Activated B cell treated with CpG ODN at 0.5 μM for 24 hours (primary cell): ENCODE measurements around the gene RAB8A. TPM values are rescaled to one million over a fixed set of nuclear protein-coding genes. Genes with fewer than 3 reads are reported as not detected.

Experiments used
- ATAC-seq: fragments of 200-7000 bp; cut with Tn5 transposase; one replicate; pipeline ENCODE4 v1.10.0; 2021; ENCODE audit warnings: low read depth, mild to moderate bottlenecking, moderate library complexity
- CTCF ChIA-PET: fragments of 350-600 bp; sonication (Branson Sonifier 250); formaldehyde crosslinking; loops from one replicate; lab custom pipeline; 2021; ENCODE audit warnings: antibody characterized with exemption; lab: Charles Lee
- POLR2A ChIA-PET: fragments of 350-600 bp; sonication (Branson Sonifier 250); formaldehyde crosslinking; loops from one replicate; lab custom pipeline; 2021; ENCODE audit warnings: antibody characterized with exemption; lab: Charles Lee
- DNase-seq: peaks from one replicate; pipeline ENCODE4 v3.0.0; 2022
- H3K27ac Mint-ChIP-seq: one replicate; pipeline ENCODE4 v1.8.0; 2020; ENCODE audit warnings: mixed read lengths
- H3K27me3 Mint-ChIP-seq: one replicate; pipeline ENCODE4 v1.8.0; 2021; ENCODE audit warnings: mixed read lengths
- H3K36me3 Mint-ChIP-seq: one replicate; pipeline ENCODE4 v1.8.0; 2021; ENCODE audit warnings: low read depth, mixed read lengths
- H3K4me1 Mint-ChIP-seq: one replicate; pipeline ENCODE4 v1.8.0; 2021; ENCODE audit warnings: mixed read lengths
- H3K4me3 Mint-ChIP-seq: one replicate; pipeline ENCODE4 v1.8.0; 2020; ENCODE audit warnings: mild to moderate bottlenecking, mixed read lengths
- H3K9me3 Mint-ChIP-seq: one replicate; pipeline ENCODE4 v1.8.0; 2020; ENCODE audit warnings: mixed read lengths
- intact Hi-C: fragments of 100-400 bp; cut with micrococcal nuclease; formaldehyde crosslinking; loops from one replicate; pipeline ENCODE4 v1.15.1; 2024
- total RNA-seq: library from RNA; stranded (reverse); gene quantifications from 2 replicates; pipeline ENCODE4 v1.2.3, GENCODE V29; 2022
- TF ChIP-seq, protein P1 (sequence below): fragments of 200-600 bp; IDR thresholded peaks from one replicate; pipeline ENCODE4 v1.8.0; 2022; ENCODE audit warnings: antibody characterized with exemption, mild to moderate bottlenecking

RAB8A gene
- total RNA-seq, 1 donor from 2014 or later = 157 TPM

DNA sequence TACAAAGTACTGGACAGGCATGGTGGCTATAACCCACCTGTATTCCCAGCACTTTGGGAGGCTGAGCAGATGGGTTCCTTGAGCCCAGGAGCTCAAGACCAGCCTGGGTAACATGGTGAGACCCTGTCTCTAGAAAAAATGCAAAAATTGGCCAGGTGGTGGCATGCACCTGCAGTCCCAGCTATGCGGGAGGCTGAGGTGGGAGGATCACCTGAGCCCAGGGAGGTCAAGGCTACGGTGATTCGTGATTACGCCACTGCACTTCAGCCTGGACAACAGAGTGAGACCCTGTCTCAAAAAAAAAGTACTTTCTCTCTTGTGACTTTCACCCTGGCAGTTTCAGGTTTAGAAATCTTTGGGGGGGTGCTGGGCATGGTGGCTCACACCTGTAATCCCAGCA lies 11.2 kb upstream of the RAB8A start:
- Mint-ChIP-seq H3K36me3 (peaks cover 74% of the 10 kb centered on the region), H3K27ac (no peak overlapping the region), H3K4me3 (no peak overlapping the region), H3K27me3 (no peaks in the 10 kb centered on the region), H3K4me1 (peaks cover 25% of the 10 kb centered on the region), H3K9me3 (no peaks in the 10 kb centered on the region)
- no peak for DNase-seq
- no peak for ATAC-seq
- POLR2A ChIA-PET = interaction anchor here (0.6 to 2.2 kb wide), 5 partner anchors 9 to 262 kb away, joined by 3 to 12 read pairs (median 6); no protein-coding TSS in a partner anchor
- CTCF ChIA-PET = no interaction called here
- intact Hi-C loops = no loop called here
- TF ChIP-seq, protein P1, sequence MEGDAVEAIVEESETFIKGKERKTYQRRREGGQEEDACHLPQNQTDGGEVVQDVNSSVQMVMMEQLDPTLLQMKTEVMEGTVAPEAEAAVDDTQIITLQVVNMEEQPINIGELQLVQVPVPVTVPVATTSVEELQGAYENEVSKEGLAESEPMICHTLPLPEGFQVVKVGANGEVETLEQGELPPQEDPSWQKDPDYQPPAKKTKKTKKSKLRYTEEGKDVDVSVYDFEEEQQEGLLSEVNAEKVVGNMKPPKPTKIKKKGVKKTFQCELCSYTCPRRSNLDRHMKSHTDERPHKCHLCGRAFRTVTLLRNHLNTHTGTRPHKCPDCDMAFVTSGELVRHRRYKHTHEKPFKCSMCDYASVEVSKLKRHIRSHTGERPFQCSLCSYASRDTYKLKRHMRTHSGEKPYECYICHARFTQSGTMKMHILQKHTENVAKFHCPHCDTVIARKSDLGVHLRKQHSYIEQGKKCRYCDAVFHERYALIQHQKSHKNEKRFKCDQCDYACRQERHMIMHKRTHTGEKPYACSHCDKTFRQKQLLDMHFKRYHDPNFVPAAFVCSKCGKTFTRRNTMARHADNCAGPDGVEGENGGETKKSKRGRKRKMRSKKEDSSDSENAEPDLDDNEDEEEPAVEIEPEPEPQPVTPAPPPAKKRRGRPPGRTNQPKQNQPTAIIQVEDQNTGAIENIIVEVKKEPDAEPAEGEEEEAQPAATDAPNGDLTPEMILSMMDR = no peak

DNA sequence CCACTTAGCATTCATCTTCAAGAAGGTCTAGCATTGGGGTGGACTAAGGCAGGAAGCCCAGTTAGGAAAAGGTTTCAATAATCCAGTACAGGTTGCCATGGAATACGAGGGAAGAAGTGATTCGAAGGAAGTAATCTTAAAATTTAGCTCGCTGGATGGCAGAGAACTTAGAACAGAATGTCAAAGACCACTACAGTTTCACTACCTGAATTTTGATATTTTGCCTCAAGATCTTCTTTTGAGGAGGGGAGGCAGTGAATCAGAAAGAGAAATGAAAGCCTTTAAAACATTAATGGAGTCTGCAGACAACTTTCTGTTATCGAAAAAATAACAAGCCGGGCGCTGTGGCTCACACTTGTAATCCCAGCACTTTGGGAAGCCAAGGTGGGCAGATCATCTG lies 7.0 kb upstream of the RAB8A start:
- Mint-ChIP-seq H3K9me3 (no peaks in the 10 kb centered on the region), H3K27me3 (no peaks in the 10 kb centered on the region), H3K4me3 (peak overlapping the region; percentile 61), H3K27ac (peak overlapping the region; percentile 91), H3K4me1 (peaks cover 29% of the 10 kb centered on the region), H3K36me3 (peaks cover 41% of the 10 kb centered on the region)
- CTCF ChIA-PET = interaction anchor here (0.8 to 1.2 kb wide), 3 partner anchors 40 to 67 kb away, joined by 3 to 5 read pairs (median 4); no protein-coding TSS in a partner anchor
- POLR2A ChIA-PET = interaction anchor here (0.6 to 3.4 kb wide), 15 partner anchors 10 to 635 kb away, joined by 3 to 20 read pairs (median 5); partner anchors contain the start of genes HSH2D and TPM4
- TF ChIP-seq, protein P1 = no peak
- intact Hi-C loops = no loop called here
- DNase-seq (no peak), ATAC-seq (peak; percentile 66)

DNA sequence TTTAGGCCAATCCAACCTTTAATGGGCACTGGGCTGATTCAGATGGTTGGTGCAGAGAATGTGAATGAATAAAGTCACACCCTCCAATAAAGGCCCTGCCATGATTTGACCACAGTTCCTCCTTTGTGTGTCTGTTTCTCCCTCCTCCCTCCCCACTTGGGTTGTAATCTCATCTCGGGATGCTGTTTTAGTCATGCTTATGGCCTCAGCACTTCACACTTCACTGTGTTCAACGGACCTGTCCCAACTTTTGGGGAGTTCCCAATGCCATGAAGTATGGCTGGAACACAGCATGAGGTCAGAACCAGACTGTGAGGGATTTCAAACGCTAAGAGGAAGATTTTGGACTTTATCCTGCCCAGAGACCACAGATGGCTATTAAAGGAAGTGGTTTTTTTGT lies 5.6 kb upstream of the RAB8A start:
- peaks cover 29% of the 10 kb centered on the region for H3K36me3 Mint-ChIP-seq
- ChIA-PET CTCF (interaction anchor here (0.7 kb wide), 1 partner anchor 20 kb away, joined by 4 read pairs; no protein-coding TSS in a partner anchor), POLR2A (interaction anchor here (1.0 to 3.4 kb wide), 3 partner anchors 11 to 35 kb away, joined by 4 to 20 read pairs (median 18); no protein-coding TSS in a partner anchor)
- intact Hi-C loops = no loop called here
- ATAC-seq = no peak
- H3K9me3 Mint-ChIP-seq = no peaks in the 10 kb centered on the region
- H3K27ac Mint-ChIP-seq = peak overlapping the region; percentile 77
- DNase-seq = no peak
- TF ChIP-seq, protein P1 = no peak
- peaks cover 31% of the 10 kb centered on the region for H3K4me1 Mint-ChIP-seq
- no peaks in the 10 kb centered on the region for H3K27me3 Mint-ChIP-seq
- no peak overlapping the region for H3K4me3 Mint-ChIP-seq

DNA sequence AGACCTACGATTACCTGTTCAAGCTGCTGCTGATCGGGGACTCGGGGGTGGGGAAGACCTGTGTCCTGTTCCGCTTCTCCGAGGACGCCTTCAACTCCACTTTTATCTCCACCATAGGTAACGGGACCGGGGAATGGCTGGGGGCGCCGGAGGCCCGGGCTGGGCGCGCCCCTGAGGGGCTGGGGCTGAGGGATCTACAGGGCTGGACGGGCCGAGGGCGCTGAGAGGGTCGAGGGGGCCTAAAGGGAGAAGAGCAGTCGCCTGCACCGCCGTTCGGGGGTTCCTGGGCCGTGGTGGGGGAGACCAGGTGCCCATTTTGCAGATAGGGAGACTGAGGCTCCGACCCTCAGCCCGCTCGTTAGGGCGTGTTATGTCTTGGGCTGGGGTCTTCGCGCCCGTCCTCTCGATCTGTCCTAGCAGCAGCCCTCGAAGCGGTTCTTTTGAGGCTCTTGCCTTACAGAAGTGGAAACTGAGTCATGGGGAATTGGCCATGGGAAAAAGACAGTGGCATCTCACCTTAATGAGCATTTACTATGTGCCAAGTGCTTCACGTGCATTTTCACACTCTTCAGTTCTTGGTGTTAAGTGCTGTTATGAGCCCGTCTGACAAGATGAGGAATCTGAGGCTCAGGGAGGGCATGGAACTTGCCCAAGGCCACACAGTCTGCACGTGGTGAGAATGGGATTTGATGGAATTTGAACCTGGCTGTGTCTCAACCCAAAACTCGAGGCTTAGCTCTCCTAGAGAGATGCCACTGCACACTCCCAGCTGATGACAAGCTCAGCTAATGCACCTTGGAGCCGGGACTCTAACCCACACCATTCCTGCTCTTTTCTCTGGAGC lies 442 bp downstream of the RAB8A start:
- Mint-ChIP-seq H3K36me3 (peaks cover 36% of the 10 kb centered on the region), H3K4me1 (peaks cover 54% of the 10 kb centered on the region), H3K27me3 (no peaks in the 10 kb centered on the region), H3K9me3 (no peaks in the 10 kb centered on the region), H3K4me3 (peak overlapping the region; percentile 99), H3K27ac (peak overlapping the region; percentile 97)
- ATAC-seq (no peak), DNase-seq (no peak)
- ChIA-PET POLR2A (interaction anchor here (0.7 to 4.0 kb wide), 18 partner anchors 9 to 1412 kb away, joined by 3 to 61 read pairs (median 8); partner anchors contain the start of genes AP1M1, FAM32A, HSH2D and TPM4), CTCF (interaction anchor here (0.7 to 1.4 kb wide), 3 partner anchors 24 to 150 kb away, joined by 3 to 4 read pairs (median 3); no protein-coding TSS in a partner anchor)
- intact Hi-C loops = loop anchor here (1.0 to 10.0 kb wide), 11 partner anchors 31 to 987 kb away; partner anchors contain the start of genes C19orf44, CALR3, FAM32A and HSH2D
- TF ChIP-seq, protein P1 = no peak
